HG02610 (cell line): ENCODE measurements around the gene HERPUD2.
"Not testable (repeated sequence)": the region's sequence is repeated elsewhere in the genome, so short reads cannot be mapped to it uniquely, and the experiment has no call there.

Source experiments
- ATAC-seq: cut with Tn5 transposase; IDR thresholded peaks from one replicate; pipeline ENCODE4 v1.9.1; 2021; ENCODE audit warnings: mild to moderate bottlenecking, moderate library complexity; ENCODE audit not compliant: unreplicated experiment

The HERPUD2 gene

DNA sequence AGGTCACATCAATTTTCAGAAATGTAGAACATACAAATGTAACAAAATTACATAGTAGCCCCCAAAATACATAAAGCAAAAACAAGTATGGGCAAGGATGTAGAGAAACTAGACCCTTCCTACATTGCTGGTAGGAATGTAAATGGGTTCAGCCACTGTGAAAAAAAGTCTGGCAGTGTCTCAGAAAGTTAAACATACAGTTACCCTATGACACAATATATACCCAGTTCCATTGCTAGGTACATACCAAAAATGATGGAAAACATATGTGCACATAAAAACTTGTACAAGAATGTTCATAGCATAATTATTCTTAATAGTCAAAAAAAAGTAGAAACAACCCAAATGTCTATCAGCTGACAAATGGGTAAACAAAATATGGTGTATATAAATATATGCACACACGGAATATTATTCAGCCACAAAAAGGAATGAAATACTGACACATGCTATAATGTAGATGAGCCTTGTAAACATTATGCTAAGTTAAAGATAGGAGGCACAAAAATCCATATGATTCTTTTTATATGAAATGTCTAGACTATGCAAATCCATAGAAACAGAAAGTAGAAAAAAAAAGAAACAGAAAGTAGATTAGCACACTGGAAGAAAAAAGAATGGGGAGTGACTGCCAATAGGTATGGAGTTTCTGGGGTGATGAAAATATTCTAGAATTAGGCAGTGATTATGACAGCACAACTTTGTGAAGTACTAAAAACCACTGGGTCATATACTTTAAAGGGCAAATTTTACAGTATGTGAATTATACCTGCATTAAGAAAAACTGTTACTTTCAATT lies 13.5 kb downstream of the HERPUD2 start:
- ATAC-seq: peak; percentile 66

DNA sequence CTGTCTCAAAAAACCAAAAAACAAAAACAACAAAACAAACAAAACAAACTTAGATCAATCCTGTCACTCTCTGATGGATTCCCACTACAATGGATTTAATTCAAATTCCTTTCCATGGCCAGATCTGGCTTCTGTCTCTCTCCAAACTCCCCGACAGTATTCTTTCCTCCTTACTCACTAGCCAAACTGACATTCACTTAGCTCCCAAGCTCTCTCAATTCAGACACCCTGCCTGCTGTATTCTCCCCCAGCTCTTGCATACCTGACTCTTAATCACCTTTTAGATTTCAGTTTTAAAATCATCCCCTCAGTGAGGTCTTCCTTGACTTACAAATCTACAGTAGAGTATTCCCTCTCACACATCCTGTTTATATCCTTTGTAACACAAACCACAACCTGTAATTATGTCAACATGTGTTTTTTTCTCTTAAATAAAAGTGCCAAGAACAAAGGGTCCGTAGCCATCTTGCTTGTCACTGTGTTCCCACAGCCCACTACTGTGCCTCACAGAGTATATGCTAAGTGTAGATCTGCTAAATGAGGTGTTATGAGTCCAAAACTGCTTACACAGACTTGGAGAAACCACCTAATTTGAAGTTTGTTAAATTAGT lies 14.4 kb downstream of the HERPUD2 start:
- no peak for ATAC-seq

DNA sequence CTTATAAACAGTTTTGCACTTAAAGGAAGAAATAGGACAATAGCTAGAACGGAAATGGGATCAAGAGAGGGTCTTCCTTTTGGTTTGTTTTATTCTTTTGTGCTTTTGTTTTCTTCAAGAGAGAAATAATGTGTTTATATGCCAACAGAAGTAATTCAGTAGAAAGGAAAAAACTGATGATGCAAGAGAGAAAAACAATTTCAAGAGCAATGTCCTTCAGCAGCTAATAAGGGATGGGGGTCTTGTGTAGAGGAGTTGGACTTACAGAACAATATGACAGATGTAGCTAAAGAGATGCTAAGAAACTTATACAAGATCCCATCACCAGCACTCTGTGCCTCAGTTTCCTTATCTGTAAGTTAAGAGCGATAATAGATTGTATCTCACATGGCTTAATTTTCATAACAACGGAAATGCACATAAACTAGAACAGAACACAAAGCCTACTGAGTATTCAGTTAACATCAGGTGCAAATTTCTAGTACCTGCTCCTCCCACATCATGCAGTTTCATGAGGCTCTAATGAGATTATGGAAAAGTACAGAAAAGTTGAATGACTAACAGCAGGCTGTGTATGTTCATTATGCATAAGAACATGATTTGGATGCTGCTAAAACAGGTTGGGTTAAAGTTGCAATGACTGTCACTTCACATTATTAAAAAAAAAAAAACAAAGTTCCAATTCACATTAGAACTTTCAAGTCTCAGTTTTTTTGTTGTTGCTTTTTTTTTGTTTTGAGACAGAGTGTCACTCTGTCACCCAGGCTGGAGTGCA lies 17.2 kb downstream of the HERPUD2 start:
- ATAC-seq: no peak

DNA sequence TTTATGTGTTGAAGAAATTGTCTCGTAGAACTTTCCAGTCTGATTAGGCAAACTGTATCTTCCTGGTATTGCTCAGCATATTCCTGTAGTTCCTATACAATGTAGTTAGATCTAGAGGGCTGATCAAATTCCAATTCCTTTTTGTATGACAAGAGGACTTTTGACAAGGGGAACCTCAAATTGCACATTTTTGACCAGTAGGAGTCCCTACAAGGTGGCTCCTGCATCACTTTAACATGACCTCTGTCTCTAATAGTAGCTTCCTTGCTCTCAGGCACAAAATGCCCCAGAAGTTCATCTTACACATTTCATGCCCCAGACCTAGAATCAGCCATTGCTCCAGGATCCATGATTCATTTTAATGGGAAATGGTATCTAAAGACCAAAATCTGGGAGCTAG lies 18.7 kb downstream of the HERPUD2 start:
- ATAC-seq: no peak

DNA sequence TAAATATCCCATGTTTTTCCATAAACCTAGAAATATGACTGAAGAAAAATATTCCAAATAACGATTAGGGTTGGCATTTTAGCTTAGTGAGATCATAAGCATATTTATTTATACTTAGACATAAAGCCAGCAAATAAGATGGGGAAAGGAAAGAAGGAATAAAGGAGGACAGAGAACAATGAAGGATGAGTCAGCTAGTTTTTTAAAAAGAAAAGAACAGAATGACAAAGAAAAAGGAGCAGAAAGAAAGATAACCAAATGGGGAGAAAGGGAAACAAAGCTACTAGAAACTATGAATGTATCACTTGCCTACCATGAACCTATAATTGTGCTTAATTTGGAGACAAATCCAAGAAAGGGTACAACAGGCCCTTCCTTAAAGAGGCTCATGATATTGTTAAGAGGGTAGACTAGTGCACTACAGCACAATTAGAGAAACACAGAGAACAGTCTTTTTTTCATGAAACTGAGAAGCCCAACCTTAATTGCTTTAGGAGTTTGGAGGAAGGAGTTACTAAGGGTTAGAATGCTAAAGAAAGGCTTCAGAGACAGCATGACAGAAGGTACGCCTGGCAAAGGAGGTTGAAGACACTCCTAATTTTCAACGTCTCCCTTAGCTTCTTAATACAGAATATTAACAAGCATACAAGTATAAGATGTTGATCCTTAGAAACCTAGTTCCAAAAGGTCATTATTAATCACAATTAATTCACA lies 23.9 kb downstream of the HERPUD2 start:
- ATAC-seq: no peak

DNA sequence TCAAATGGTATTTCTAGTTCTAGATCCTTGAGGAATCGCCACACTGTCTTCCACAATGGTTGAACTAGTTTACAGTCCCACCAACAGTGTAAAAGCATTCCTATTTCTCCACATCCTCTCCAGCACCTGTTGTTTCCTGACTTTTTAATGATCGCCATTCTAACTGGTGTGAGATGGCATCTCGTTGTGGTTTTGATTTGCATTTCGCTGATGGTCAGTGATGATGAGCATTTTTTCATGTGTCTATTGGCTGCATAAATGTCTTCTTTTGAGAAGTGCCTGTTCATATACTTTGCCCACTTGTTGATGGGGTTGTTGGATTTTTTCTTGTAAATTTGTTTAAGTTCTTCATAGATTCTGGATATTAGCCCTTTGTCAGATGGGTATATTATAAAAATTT lies 34.5 kb downstream of the HERPUD2 start:
- not testable (repeated sequence) for ATAC-seq

DNA sequence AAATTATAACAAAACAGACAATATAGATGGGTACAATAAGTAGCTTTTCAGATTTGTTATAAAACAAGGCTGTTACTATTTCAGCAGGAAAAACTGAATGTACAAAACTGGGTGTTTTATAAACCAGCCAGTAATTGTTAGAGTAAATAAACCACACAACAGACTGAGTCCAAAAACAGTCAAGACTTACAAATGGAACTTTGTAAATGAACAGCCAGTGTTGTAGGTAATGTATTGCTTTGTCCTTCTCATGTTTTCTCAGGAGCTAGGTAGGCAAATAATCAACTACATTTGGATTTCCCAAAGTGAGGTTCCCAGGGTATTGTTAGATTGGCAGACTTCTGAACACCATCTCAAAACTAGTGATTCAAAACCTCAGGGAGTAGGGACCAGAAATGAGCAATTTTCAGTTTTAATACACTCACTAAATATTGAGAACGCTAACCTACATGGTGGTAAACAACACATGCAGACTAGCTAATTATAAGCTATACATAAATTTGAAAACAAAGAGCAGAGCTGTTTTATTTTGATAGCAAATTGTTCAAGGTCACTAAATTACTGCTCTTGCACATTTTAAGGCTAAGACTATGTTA lies 36.2 kb downstream of the HERPUD2 start:
- peak; percentile 76 for ATAC-seq

DNA sequence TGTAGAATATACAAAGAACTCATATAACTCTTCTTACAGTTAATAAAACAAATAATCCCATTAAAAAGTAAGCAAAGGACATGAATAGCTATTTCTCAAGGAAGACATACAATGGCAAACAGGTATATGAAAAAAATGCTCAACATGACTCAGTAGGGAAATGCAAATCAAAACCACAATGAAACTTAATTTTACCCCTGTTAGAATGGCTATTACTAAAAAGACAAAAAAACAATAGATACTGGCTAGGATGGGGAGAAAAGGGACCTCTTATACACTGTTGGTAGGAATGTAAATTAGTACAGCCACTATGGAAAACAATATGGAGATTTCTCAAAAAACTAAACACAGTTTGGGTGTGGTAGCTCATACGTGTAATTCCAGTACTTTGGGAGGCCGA lies 37.8 kb downstream of the HERPUD2 start:
- peak; percentile 59 for ATAC-seq

DNA sequence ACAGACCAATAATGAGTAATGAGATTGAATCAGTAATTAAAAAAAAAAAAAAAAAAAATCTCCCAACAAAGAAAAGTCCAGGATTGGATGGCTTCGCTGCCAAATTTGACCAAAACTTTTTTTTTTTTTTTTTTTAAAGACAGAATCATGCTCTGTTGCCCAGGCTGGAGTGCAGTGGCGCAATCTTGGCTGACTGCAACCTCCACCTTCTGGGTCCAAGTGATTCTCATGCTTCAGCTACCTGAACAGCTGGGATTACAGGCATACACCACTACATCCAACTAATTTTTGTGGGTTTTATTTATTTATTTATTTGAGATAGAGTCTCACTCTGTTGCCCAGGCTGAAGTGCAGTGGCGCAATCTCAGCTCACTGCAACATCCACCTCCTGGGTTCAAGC lies 40.4 kb downstream of the HERPUD2 start:
- not testable (repeated sequence) for ATAC-seq

DNA sequence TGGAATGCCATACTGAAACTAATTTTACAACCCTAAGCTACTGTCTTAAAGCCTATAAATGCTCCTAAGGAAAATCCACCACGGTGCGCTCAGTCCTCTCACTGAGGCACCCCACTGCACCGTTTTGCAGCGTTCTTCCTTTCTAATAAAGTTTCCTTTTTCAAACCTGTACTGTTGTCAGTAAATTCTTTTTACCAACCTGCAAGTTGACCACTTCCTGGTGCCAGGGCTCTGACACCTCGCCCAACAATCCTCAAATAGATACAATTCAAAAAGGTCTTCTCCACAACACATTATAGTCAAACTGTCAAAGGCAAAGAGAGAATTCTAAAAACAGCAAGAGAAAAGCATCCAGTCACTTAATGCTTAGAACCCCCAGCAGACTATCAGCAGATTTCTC lies 42.8 kb downstream of the HERPUD2 start:
- ATAC-seq: no peak

DNA sequence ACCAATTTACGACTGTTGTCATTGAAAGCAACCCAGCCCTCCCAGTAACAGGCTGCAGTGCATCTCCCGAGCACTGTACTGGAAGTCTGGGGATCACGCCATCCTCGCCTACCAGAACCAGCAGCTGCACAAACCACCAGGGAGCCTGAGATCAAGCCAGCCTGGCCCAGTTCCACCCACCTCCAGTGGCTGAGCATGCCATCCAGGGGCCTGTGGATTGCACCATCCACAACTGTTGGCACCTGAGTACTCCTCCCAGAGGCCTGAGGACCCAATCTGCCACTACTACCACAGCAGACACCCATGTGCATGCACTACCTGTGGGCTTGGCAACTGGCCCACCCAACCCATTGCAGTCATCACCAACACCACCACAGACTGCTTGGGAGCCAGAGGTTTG lies 44.2 kb downstream of the HERPUD2 start:
- ATAC-seq: no peak

DNA sequence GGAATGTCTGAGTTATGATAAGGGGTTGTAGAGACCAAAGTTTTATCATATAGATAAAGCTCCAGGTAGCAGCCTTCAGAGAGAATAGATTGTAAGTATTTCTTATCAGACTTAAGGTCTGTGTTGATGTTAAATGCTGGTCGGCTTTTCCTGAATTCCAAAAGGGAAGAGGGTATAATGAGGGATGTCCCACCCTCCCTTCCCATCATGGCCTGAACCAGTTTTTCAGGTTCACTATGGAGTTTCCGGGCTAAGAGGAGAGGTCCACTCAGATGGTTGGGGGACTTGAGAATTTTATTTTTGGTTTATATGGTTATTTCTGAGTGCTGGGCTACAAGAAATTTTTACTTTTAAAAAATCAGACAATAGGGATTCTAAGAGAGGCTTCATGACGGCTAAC lies 45.2 kb downstream of the HERPUD2 start:
- ATAC-seq: no peak

DNA sequence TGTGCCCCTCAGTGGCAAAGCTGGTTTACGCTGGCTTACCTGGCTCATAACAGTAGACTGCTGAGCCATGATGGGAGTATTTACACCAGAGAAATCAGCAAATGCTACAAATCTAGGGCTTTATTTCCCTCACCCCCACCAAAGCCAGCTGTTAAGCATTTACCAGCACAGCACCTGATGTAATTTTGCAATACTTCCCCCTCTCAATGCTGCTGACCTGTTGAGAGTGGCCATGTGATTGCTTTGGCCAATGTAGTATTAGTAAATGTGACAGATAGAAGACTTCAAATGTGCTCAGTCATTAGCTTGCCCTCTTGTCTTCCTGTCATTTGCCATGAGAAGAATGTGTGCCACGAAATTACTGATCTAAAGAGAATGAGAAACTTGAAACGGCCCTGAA lies 46.6 kb downstream of the HERPUD2 start:
- ATAC-seq: no peak

DNA sequence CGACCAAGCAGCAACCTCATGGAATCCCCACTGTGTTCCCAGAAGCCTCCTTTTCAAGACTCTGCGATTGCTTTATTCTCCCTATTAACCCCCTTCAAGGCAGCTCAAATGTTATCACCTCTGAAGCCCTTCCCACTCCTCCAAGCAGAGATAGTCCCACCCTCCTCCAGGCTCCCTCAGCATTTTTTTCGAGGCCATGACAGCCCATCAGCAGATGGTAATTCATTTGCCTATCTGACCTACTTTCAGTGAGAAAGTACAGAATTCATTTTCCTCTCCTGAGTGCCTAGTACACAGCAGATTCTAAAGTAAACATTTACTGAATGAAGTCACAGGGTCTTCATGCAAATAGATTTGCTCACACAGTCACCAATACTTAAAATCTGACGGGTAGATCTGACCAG lies 47.8 kb downstream of the HERPUD2 start:
- peak; percentile 65 for ATAC-seq

DNA sequence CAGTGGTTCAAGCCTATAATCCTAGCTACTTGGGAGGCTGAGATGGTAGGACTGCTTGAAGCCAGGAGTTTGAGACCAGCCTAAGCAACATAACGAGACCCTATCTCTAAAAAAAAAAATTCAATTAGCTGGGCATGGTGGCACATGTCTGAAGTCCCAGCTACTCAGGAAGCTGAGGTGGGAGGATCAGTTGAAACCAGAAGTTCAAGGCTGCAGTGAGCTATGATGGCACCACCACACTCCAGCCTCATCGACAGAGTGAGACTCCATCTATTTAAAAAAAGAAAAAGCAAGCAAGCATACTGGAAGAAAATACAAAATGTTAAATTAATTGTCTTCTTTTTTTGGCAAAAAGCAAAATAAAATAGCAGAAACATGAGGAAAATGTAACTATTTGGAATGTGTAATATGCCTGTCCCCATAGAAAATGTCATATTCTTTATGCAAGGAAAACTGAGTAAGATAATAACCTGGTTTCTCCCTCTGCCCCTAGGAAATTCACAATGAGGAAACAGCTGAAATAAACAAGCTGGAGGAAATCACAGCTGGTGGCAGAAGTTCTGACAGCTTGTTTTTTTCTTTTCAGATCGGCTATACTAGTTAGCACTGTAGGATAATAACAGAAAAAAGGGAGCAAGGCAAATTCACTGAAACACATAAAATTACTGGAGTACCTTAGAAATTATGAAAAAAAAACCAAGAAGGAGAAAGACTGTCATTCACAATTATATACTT lies 48.5 kb downstream of the HERPUD2 start:
- ATAC-seq: no peak

DNA sequence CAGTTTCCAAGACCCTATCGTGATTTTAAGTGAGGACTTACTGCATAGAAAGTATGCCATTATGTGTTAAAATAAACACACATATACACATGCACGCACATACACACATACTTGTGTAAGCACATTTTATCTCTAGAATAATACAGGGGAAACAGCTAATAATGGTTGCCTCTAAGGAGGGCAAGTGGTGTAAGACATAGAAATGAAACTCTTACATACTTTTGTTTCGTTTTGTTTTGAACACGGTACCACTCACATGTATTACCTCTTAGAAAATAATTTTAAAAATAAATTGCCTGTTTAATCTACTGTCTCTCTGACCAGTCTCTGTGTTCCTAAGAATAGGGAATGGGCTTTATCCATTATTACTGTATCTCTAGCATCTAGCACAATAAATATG lies 49.2 kb downstream of the HERPUD2 start:
- peak; percentile 37 for ATAC-seq

DNA sequence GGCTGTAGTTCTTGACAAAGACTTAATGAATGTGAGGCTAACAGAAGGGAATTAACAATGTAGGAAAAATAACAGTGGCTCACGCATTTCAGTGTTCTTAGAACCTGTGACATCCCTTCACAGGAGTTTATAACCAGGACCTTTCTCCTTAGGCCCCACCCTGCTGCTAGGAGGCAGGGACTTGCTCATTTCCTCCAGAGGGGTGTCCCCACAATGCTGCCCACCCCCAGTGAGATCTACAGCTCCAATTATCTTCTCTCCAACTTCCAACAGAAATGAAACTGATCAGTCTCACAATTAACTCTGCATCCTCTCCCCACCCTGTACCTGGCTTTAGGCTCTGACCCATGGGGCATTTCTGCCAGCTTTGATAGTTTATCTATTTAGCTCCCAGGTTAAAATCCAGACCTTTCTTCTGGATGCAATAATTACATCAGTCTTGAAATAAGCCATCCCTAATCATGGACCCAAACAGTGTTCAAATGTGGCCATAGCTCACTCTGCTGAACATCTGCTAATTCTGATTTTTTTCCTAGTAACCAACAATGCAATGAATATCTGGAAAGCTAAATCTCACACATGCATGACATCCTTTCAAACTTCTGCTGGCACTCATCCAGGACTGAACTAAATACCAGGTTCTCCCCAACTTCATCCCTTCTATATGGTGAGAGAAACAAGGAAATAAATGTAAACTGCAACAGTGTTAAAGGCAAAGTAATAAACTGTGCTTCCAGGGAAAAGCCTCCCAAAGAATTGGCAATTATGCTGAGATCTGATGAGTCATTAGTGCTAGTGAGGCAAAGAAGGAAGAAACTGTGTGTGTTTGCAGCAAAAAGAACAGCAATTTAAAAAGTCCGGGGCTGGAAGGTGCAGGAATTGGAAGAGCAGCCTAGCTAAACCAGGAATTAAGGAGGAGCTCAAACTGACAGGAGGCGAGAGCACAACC lies 64.6 kb downstream of the HERPUD2 start:
- ATAC-seq: no peak

DNA sequence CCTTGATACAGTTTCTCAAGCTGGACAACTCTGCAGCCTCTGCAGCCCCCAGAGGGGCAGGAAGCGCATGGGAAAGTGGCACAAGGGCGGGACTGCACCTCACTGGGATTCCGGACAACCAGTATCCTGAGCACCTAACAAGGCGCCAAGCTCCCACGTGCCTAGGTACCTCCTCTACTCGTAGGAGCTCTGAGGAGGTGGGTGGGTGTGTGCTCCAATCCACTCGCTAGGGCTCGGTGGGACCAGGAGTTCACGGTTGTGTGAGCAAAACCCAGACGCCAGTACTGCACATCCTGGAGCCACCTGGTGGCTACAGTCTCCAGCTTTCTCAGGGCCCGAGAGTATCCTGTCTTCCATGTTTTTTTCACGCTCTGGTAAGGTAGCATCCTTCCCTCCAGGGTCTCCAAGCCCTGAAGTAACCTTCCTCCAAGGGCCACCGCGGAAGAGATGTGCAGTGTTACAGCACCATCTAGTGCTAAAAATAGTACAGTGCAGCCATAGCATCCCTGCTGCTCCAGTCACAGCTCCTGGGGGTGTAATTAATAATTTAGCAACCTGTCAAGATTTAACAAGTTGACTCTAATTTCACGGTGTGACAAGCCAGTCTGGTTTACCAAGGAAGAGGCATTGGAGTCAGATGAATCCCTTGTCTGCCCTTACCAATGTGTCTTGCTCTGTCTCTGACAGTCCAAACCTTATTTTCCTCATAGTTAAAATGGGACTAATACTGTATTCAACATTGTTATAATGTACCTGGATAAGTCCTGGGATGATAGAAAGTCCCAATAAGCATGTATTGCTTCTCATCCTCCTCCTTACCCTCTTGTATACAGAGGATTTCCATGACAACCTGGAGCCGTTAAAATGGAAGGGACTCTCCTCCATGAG lies 70.4 kb downstream of the HERPUD2 start:
- ATAC-seq: peak; percentile 82
